ENCODE measurements around the gene GDF10. TPM values are rescaled to one million over a fixed set of nuclear protein-coding genes. Genes with fewer than 3 reads are reported as not detected.

The GDF10 gene
- not detected in 2 replicates for total RNA-seq

GRCh38 chr10:47299611-47300428 lies at the start of gene GDF10:
Gene GDF10, plus strand, starts transcription at chr10:47300197. Its CDS starts 455 bp downstream, at chr10:47300652.

GRCh38 chr10:47322300-47323061 lies 22.5 kb downstream of the GDF10 start, which contains the start of gene GDF2:
Gene GDF2, plus strand, starts transcription at chr10:47322454. Its CDS starts 215 bp downstream, at chr10:47322669.

GRCh38 chr10:47348138-47348651 lies 48.2 kb downstream of the GDF10 start, which contains the start of gene RBP3:
Gene RBP3, plus strand, starts transcription at chr10:47348363. Its CDS starts 122 bp downstream, at chr10:47348485.

Other genes with a start within 250 kb of the GDF10 start
- gene GDF2, start 22.3 kb downstream of the GDF10 start, total RNA-seq, result not detected in 2 replicates
- not detected in 2 replicates for gene RBP3, start 48.2 kb downstream of the GDF10 start, total RNA-seq
- gene ZNF488, start 84.1 kb downstream of the GDF10 start, total RNA-seq, result 2.7 and 5.0 TPM in 2 replicates
- gene ANXA8, start 183.9 kb downstream of the GDF10 start, total RNA-seq, result 734 and 768 TPM in 2 replicates
- 9.0 TPM in 1 of 2 replicates, not detected in the other for gene FAM25G, start 191.5 kb downstream of the GDF10 start, total RNA-seq
- 3.5 and 11.4 TPM in 2 replicates for gene AGAP9, start 223.4 kb downstream of the GDF10 start, total RNA-seq